NCI-H748 treated with DMSO at 0.1 percent for 48 hours (cell line): Measurements from ENCODE around the gene COMP.
"Not testable (repeated sequence)": the region's sequence is repeated elsewhere in the genome, so short reads cannot be mapped to it uniquely, and the experiment has no call there.

Experiments used
- DNase-seq: peaks from one replicate; lab custom pipeline; 2025; lab: John Stamatoyannopoulos, UW

Gene COMP

DNA sequence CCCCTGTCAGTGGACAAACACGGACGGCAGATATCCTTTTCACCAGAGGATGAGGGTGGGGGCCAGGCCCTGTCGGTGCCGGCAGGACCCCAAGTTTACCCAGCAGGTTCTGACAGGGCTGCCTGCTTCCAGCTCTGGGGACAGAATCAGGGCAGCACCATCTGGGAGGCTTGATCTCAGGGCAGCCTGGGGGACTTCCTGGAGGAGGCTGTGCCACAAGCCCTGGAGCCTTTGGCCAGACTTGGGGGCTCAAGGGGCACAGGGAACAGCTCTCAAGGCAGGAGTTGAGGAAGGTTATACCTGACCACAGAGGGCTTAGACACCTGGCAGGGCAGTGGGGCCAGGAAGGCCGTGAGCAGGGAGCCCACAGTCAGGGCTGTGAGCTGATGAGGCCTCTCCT, 45.2 kb downstream of the COMP start:
- no peak for DNase-seq

DNA sequence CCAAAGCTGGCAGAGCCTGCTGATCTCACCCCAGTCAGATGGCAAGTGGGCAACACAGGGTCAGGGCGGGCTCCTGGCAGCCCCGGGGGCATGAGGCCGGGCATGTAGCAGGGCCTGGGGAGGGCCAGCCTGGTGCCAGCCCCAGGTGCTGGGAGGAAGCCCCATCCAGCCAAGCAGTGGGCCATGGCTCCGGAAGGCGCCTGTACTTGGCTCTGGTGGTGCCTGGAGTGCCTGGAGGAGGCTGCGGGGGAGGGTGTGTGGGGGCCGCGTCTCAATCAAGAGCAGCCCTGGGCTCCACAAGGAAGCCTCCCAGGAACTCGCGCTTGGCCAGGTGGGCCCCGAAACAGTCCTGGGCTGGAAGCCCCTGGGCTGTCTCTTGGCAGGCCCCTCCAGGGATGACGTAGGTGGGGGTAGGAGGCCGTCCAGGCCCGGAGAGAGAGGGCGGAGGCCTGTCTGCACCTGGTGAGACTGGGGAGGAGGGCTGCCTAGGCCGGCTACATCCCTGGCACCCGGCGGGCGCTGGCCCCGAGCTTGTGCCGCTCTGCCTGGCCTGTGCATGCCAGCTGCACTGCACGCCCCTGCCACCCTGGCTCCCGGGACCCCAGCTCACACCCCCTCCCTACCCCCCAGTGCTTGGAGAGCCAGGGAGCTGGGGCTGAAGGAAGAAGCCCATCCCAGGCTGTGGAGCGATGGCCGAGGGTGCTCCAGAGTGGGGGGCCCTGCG, 45.9 kb downstream of the COMP start:
- no peak for DNase-seq

DNA sequence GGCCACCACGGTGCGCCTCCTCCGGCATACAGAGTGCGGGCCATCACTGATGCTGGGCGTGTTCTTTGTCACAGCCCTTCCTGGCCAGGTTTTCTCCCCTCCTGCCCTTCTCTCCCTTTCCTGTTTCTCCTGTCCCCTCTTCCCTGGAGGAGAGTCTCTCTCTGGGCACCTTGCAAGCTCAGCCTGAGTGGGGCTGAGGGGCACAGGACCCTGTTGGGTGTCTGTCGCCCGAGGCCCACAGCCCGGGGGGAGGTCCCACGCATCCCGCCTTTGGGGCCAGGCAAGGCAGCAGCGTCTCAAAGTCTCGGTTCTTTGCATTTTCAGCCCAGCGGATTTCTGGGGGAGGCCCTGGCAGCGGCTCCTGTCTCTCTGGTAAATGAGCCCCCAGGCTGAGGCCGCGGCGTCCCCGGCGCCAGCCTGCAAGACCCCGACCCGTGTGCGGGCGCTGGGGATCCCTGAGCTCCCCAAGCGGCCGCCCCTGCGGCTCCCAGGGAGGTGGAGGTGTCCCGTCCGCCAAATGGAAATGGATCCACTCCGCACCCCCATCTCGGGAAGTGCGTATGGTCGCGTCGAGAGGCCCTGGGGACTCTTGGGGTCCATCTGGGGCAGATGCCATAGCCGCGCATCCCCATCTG, 47.2 kb downstream of the COMP start:
- DNase-seq, result no peak

DNA sequence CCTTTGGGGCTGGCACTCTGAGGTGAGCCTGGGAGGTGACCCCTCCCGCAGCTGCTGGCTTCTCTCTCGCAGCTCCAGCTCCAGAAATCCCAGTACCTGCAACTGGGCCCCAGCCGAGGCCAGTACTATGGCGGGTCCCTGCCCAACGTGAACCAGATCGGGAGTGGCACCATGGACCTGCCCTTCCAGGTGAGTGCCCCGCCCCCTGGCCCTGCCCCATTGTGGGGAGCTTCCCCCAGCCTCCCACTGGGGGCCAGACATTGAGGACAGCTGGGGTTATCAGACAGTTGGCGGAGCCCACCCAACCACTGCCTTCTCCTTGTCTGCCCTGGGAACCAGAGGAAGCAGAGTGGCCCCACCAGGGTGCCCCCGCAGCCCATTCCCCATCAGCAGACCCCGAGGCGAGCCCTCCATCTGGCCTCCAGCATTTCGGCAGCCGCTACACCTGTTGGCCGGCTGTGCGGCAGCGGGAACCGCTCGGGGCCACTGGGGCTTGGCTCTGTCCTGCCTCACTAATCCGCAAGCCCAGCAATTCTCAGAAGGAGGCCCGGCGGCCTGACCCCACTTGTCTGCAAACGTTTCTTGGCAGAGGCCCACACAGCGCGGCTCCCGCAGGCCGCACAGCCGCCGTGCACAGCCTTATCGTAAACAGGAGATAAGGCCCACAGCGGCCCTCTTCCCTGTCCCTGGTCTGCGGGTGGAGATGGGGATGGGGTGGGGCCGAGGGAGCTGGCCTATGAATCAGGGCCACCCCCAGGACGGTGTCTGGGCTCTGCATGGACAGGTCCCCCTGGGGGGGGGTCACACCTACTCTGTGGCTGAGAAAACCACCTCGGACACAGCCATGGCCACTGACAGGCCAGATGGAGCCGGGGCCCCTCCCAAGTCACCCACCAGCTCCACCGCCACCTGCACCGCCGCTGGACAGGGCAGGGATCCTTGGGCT, 48.0 kb downstream of the COMP start:
- DNase-seq, result no peak

DNA sequence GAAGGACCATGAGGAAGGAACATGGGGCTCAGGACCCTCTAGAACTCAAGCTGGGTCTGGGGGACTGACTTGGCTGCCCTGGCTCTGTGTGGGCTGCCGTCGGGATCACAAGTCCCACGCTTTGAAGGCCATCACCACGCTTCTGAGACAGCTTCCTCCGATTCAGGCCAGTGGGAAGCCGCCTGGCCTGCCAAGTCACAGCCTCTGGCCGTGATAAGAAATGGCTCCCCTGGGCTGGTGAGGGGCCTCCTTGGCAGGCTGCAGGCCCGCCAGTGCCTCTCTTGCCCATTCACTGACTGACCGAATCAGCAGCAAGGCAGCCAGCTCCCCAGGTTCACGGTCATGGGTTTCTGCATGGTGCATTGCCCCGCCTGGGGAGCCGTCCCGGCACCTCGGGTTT, 48.8 kb downstream of the COMP start:
- no peak for DNase-seq

DNA sequence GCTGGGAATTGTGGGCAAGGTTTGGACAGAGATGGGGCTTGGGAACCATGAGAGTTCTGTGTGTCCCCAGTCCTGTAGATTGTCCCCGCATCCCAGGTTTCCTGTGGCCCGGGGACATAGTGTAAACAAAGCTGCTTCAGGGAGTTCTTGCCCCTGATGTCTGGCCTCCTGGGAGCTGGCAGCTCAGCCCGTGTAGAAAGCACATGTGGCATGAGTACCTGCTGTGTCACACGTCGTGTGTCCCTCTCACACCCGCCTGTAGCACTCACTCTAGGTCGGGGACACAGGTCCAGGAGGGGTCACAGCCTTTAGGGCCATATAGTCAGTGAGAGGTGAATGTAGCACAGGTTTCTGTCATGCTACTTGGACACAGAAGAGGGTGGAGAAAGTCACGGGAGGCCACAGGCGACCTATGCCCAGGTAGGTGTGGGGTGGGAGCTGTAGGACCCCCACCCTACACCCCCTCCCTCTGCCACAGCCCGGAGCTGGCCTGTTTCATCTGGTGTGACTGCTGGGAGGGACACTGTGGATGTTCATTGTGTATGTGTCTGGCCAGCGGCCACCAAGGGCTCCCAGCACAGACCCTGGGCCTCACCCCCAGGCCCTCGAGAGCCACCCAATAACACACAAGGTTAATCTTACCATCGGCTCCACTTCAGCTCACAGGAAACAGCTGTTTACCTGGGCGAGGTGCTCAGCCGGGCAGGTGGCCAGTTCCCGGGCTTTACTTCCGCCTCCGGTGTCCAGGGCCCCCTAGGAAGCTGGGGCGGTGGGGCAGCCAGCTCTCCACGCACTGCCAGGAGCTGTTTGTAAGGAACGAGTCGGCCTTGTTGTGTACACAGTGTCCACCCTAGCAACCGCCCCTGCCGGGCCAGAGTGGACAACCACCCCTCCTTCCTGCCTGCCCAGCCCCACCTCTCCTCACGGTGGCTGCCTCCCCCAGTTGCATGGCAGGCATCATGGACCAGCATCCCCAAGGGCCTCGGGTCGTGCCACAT, 49.7 kb downstream of the COMP start:
- peak; percentile 31 for DNase-seq

DNA sequence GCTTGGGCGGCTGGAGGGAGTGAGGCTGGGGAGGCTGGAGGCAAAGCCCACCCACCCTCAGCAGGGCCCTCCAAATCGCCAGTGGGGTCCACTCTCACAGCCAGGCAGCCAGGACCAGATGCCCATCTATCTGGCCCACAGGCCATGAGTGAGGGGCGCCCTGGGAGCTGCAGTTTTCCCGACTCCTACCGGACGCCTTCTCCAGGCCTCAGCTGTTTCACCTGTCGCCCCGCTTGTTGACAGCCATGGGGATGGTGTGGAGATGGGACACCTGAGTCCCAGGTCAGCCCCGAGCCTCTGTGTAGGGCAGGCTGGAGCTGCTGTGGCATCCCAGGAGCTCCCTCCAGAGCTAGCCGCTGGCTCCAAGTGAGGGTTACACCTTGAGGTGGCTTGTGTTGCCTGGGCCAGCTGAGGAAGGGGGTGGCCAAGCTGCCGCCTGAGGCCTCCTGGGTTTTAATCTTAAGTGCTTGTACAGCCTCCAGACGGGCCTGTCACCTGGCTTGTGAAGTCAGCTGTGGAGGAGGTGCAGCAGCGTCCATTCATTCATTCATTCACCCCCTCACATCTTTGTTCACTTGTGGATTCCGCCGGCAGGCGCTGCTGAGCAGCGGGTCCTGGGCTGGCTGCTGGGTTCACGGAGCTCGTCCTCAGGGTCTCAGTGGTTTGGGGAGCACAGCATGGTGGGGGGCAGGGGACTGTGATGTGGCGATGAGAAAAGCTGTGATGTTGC, 52.0 kb downstream of the COMP start:
- DNase-seq, result no peak

DNA sequence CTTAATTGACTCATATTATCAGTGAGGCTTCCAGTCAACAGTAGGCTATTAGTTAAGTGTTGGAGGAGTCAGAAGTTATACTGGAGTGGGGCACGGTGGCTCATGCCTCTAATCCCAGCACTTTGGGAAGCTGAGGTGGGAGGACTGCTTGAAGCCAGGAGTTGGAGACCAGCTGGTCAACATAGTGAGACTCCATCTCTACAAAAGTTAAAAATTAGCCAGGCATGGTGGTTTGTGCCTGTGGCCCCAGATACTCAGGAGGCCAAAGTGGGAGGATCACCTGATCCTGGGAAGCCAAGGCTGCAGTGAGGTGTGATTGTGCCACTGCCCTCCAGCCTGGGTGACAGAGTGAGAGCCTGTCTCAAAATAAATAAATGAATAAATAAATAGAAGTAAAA, 53.2 kb downstream of the COMP start:
- no peak for DNase-seq

DNA sequence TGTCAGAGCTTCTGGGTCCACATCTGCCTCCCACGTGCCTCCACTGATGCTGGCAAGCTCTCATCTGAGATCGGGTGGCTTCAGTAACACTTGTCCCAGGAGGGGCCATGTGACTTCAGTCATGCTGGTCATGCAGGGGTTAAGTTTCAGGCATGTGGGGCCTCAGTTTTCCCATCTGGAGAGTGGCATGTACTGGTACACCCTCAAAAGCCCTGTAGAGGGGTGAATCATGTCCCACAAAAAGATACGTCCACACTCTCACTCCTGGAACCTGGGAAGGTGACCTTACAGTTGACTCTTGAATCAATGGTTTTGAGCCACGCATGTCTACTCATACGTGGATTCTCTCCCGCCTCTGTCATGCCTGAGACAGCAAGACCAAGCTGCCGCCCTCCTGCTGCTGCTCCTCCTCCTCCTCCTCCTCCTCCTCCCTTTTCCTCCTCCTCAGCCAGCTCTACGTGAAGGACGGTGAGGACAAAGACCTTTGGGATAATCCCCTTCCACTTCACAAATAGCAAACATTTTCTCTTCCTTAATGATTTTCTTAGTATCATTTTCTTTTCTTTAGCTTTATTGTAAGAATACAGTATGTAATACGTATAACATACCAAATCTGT, 53.7 kb downstream of the COMP start:
- no peak for DNase-seq

DNA sequence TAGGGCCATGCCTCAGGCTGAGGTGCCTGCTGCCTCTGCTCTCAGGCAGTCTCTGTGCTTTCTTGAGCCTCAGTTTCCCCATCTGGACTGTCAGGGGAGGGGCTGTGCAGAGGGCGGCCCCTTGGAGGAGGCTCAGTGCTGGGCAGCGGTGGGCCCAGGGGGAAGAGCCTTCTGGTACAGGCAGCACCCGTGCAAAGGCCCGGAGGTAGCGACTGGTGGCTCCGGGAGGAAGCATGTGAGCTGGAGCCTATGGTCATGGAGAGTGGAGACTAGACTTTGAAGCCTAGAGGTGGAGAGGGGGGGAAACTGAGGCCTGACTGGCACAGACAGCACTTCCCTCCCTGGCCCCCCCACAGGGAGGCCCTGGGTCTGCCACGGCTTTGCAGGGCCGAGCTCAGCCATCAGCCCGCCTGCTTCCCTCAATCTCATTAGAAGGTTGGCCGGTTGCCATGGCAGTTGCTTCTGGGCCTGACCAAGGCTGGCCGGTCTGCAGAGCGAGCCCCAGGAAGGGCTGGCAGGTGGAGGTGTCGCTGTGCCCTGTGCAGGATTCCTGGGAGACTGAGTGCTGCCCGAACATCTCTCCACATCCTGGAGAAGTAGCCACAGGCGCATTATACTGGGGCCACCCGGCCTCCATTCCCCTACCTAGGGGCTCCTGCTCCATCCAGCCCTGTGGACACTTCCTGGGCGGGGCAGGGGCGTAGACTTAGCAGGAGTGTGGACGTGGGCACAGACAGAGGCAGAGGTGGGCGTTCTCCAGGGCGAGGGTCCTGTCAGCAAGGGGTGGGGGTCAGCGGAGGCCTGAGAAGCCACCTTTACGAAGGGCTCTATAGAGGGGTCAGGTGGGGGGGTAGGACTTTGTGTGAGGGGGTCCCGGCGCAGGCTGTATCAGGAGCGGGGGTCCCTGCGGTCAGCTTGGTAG, 54.4 kb downstream of the COMP start:
- DNase-seq, result no peak

DNA sequence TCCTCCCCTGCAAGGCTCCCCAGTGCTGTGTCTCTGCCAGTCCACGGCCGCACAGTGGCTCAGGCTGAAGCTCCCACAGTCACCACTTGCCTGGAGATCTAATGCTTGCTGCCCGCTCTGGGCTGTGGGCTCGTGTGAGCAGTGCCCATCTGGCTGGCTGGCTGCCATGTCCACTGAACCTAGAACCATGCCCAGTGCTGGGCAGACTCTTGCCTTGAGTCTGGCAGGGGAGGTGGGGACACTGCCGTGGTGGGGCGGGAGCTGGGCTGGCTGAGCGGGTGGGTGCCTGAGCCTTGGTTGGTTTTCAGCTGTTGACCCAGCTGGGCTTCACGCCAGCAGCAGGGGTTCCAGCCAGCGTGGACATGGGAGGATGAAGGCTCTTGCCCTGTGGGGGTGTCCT, 55.4 kb downstream of the COMP start:
- no peak for DNase-seq

DNA sequence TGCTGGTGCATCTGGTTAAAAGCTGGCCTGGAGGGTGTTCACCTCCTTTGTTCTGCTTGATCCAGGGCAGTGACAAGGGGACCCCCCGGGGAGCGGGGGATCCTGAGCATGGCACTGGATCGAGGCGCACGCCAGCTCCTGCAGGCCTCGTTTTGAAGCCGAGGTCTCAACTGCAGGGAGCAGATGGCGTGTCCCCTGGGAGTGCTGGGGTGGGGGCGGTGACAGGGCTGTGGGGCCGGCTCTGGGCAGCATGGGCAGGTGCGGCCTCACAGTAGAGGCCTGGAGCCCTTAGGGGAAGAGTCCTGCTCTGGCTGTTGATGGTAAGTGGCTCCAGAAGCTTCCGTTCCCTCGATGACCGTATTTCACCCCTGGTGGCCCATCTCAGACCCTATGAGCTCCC, 55.8 kb downstream of the COMP start:
- DNase-seq, result no peak

DNA sequence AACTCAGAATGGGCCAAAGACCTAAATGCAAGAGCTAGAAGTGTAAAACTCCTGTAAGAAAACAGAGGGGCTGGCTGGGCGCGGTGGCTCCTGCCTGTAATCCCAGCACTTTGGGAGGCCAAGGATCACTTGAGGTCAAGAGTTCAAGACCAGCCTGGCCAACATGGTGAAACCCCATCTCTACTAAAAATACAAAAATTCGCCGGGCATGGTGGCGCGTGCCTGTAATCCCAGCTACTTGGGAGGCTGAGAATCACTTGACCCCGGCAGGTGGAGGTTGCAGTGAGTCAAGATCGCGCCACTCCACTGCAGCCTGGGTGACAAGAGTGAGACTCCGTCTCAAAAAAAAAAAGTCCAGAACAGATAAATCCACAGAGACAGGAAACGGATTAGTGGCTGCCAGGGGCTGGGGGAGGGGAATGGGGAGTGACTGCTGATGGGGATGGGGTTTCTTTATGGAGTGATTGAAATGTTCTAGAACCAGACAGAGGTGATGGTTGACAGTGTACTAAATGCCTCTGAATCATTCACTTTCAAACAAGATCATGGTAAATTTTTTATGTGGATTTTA, 57.3 kb downstream of the COMP start:
- DNase-seq, result not testable (repeated sequence)

DNA sequence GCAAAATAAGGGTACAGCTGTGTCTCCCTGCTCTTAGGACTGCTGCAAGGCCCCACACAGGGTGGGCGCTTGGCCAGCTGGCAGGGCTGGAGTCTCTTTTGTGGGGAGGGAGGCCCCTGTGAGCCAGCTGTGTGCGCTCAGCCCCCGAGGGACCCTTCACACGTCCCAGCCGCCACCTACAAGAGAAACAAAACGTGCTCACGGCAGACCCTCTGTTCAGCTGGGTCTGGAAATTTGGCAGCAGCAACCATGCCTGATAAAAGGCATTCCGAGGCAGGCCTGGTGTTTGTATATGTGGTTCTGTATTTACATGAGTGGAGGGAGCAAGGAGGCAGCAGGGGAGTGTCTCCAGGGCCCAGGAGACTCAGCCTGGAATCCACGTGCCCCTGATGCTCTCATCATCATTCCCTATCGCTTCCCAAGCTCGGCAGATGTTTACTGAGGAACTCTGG, 57.9 kb downstream of the COMP start:
- no peak for DNase-seq
